SKM-1 treated with dmso at 0.1 percent for 144 hours (cell line): ENCODE measurements around the gene THEMIS.
"Not testable (repeated sequence)": the region's sequence is repeated elsewhere in the genome, so short reads cannot be mapped to it uniquely, and the experiment has no call there.

Experiments
- DNase-seq: peaks from one replicate; lab custom pipeline; 2025; ENCODE audit not compliant: unreplicated experiment; lab: John Stamatoyannopoulos, UW

THEMIS gene

GRCh38 chr6:127812985-127813698 is 87.7 kb downstream of the THEMIS start:
- no peak for DNase-seq

DNA sequence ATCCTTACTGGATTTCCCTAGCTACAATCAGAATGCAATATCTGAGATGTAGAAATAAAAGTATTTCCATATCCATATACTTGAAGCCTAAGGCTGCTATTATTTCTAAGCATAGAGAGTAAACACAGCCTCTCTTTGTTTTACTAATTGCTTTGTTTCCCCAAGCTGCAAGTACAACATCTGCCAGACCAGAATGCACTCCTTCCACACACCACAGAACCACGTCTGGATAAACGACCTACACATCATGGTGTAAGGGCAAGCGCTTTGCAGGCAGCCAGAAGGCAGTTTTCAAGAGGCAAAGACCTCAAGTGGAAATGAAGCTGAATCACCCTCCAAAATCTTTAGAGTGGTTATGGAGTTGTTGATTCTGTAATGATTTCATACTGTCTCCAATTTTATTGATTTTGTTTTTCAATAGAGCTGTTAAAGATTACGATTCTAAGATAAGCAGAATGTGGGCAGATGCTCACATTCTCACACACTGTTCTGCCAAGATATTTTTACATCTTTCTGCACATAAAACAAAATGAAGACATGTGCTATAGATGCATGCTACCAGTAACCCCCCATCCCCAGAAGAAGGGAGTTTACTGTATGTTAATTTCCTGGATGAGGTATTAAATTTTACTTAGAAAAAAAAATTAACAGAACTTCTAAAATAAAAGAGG is 88.8 kb downstream of the THEMIS start:
- no peak for DNase-seq

DNA sequence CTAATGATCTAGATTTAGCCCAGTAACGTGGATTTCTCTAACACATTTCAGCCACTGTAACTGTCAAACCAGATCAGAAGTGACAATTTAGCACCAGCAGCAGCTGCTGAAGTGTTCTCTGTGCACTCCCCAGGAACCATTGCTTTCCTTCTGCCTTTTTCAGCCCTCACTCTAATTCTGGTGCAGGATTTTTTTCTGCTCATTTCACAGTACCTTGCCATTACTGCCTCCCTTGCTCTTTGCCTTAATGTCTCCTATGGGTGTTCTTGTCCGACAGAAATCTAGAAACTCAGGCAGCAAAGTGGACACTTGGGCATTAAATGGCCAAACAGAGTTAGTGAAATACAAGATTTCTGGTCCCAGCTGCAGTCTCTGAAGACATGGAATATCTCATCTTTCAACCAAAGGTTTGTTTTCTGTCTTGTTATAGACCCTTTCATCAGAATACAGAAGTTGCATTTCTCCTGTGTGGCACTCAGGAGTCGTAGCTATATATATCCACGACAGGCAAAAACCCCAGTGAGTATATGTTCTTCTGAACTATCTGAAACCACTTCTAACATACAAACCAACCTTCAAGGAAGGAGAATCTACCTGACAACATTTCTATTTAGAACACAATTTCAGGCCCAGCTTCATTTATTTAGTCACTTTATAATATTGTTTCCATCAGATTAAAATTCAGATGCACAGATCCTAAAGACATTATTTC is 92.9 kb downstream of the THEMIS start:
- no peak for DNase-seq

- no peak for DNase-seq
These were observed 104.1 kb downstream of the THEMIS start for GRCh38 chr6:127796713-127797112.

- no peak for DNase-seq
These were observed 106.5 kb downstream of the THEMIS start for GRCh38 chr6:127794405-127794804.

- DNase-seq, result no peak
These were observed 107.5 kb downstream of the THEMIS start for GRCh38 chr6:127793396-127793795.

DNA sequence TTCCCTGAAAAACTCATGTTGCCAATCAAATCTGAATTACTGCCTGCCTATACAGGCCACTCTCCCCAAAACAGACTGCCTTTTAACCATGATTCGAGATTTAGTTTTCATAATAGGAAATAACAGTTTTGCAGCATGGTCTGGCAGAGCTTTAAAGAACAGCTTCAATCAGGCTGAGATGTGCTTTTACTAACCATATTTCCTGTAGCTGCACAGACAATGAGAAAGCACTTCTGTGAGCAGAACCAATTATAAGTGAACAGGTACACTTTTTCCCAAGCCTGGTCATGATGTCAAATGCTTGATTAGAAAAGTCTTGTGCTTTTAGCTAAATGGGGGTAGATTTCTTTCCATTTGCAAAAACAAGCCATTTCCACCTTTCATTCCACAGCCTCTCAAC is 108.2 kb downstream of the THEMIS start:
- no peak for DNase-seq

DNA sequence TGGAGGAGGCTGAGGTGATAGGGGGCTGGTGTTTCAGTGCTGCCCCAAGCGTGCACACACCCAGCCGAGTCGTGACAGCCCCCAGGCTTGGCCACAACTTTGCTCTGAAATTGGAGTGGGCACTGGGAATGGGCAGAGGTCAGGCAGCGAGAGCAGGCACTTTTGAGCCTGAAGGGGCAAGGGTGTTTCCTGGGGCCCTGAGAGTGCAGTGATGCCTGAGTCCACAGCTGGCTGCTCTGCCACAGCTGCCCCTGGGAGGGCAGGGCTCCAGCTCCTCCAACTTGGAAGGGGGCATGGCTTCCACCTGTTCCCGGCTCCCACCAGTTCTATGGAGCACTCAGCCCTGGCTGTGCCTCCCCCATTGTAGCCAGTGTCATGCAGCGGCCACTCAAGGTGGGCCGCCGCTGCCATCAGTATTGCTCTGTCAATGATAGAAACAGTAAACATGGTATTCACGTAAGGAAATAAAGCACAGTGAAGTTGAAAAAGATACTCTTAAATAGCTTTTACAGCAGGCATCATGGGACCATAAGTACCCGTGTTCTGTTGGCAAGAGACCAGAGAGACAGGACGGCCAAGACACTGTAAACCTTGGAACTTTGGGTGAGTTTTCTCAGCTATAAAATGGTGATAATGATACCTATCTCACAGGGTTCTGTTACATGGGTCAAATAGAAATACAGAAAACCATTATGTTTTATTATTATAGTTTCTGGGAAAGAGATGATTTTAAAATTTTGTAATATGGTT is 108.9 kb downstream of the THEMIS start:
- no peak for DNase-seq

GRCh38 chr6:127790571-127790970 is 110.3 kb downstream of the THEMIS start:
- DNase-seq, result no peak

- DNase-seq, result no peak
These were observed 114.7 kb downstream of the THEMIS start for GRCh38 chr6:127786109-127786508.

DNA sequence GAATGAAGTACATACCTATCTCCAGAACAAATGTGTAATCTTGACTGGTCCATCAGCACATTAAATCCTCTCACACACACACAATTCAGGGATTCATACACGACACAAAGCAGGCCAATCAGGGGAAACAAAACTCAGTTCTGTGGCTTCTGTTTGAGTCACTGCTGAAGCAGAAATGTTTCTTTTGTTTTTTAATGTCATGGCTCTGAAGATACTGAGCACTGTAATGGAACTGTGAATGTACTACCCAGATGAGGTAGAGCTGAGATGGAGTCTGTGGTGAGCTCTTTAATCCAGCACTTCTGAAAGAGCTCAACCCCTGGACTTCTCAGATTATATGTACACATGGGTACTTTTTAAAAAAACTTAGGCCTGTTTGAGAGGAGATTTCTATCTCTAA is 116.4 kb downstream of the THEMIS start:
- DNase-seq, result no peak

DNA sequence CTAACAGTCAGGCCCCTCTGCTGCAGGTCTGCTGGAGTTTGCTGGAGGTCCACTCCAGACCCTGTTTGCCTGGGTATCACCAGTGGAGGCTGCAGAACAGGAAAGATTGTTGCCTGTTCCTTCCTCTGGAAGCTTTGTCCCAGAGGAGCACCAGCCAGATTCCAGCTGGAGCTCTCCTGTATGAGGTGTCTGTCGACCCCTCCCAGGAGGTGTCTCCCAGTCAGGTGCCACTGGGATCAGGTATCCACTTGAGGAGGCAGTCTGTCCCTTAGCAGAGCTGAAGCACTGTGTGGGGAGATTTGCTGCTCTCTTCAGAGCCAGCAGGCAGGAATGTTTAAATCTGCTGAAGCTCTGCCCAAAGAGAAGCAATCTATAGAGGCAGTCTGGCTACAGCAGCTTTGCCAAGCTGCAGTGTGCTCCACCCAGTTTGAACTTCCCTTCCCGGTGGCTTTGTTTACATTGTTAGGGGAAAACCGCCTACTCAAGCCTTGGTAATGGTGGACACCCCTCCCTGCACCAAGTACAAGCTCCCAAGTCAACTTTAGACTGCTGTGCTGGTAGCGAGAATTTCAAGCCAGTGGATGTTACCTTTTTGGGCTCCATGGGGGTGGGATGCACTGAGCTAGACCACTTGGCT is 119.1 kb downstream of the THEMIS start:
- DNase-seq, result not testable (repeated sequence)

DNA sequence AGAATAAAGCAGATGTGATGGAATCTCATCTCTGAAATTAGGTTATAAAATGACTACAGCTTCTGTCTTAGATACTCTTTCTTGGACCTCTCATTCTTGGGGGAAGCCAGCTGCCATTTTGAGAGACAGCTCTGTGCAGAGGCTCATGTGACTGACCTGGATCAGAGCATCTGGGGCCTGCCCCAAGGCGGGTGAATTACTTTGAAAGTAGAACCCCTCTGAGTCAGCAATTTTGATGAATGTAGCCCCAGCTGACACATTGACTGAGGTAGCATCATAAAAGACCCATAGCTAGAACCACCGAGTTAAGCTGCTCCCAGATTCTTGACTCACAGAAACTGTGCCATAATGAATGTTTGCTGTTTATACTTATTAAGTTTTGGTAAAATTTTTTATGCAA is 124.5 kb downstream of the THEMIS start:
- DNase-seq, result no peak

DNA sequence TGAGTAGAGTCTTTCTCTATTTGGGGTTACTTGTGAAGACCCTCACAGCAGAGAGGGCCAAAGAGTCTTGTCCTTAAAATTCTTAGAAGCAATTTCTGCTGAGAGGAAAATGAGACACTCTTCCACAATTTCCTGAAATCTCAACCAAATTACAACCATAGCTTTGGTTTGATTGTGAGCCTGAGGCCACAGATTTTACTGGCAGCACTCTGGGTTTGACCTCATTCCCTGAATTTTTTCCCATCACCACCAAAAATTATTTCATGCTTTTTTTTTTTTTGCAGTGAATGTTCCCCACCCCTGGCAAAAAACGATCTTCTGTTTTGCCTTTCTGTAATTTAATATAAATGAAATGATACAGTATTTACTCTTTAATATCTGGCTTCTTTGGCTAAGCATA is 125.5 kb downstream of the THEMIS start:
- no peak for DNase-seq

DNA sequence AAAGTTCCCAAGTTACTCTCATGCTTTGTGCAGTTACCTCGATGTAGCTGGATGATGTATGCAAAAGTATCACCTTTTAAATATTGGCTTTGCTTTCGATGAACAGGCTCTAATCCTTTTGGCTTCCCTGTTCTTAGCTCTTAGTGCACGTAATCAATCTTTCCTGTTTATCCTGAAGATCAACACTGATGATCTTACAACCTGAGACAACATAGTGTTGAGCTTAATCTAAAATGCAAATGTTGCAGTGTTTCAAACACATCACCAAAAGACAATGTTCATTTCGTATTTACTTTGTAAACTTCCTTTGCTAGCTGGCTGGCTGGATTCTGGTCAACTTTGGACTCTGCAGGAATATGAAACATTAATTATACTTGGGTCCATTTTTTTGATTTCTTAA is 132.1 kb downstream of the THEMIS start:
- no peak for DNase-seq

DNA sequence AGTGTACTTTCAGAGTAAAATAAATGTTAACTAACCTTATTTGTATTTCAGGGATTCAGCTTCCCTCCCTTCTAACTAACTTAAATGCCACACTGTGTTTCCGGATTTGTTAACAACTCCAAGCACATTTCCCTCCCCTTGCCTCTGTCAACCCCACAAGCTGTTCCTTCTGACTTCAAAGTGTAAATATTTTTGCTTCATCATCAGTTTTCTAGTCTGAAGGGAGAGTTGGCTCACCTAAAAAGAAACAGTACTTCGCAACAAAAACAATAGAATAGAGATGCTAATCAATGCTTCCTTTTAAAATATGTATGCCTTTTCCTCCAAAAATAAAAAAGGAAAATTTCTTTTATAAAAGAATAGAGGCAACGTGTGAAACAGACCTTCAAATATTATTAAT is 132.6 kb downstream of the THEMIS start:
- no peak for DNase-seq

GRCh38 chr6:127765949-127766348 is 134.9 kb downstream of the THEMIS start:
- DNase-seq, result no peak

- no peak for DNase-seq
These were observed 138.6 kb downstream of the THEMIS start for GRCh38 chr6:127762284-127762683.

GRCh38 chr6:127761084-127761483 is 139.8 kb downstream of the THEMIS start:
- no peak for DNase-seq

DNA sequence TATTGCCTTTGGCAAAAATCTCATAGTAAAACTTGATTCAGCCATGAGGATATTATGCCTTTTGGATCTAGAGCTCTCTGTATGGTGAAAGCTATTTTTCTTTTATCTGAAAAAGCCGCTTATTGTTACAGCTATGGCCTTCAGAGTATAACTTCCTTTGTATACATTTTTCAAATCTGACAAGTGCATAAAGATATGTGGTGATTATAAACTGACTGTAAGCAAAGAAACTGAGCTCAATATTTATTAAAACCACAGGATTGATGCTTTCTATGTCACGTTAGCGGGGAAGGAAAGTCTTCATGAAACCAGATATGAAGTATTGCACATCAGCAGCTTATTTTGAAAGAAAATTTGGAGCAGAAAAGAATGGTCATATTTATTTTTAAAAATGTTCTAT is 151.8 kb downstream of the THEMIS start:
- DNase-seq, result no peak

GRCh38 chr6:127748290-127748689 is 152.6 kb downstream of the THEMIS start:
- no peak for DNase-seq
